Limb (tissue), 2 donors: ENCODE measurements around the gene RIPOR3.
"Not testable (repeated sequence)": the region's sequence is repeated elsewhere in the genome, so short reads cannot be mapped to it uniquely, and the experiment has no call there.

Experiments used
- DNase-seq, 2 donors: peaks; one replicate each; pipeline ENCODE4 v3.0.0-alpha.2; 2016; ENCODE audit errors: extremely low spot score in 2 of 2

RIPOR3 gene

GRCh38 chr20:50635676-50636600, 55.4 kb downstream of the RIPOR3 start:
- peak; percentile 52 to 85 for DNase-seq

DNA sequence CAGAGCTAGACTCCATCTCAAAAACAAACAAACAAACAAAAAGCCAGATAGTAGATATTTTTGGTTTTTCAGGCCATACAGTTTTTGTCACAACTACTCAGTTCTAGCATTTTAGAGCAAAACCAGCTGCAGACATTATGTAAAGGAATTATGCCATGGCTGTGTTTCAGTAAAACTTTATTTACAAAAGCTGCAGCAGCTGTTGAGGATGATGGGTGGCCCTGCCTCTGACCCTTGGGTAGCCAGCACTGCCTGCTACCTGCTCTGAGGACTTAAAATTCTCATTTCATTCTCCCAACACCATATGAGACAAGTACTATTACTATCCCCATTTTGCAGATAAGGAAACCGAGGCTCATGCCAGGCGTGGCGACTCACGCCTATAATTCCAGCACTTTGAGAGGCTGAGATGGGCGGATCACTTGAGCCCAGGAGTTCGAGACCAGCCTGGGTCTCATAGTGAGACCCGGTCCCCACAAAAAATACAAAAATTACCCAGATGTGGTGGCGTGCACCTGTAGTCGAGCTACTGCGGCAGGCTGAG, 56.3 kb downstream of the RIPOR3 start:
- DNase-seq = no peak

GRCh38 chr20:50634191-50634590, 57.2 kb downstream of the RIPOR3 start:
- no peak for DNase-seq

DNA sequence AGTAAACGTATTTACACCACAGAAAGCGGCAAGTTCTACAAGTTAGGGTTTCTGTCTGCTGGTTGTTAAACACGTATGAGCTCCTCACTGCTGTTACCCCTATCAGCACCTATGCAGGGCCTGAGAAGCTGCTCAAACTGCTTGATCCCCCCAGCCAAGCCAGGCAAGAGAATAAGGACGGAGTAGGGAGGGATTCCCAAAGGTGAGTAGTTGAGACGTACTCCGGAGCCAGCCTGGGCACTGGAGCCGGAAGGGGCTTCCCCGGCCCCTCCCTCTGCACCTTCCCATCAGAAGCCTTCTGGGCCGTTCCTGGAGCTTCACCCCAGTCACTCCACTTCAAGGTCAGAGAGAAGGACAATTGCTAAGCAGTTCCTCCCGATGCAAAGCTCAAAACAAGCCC, 58.0 kb downstream of the RIPOR3 start:
- DNase-seq = no peak

DNA sequence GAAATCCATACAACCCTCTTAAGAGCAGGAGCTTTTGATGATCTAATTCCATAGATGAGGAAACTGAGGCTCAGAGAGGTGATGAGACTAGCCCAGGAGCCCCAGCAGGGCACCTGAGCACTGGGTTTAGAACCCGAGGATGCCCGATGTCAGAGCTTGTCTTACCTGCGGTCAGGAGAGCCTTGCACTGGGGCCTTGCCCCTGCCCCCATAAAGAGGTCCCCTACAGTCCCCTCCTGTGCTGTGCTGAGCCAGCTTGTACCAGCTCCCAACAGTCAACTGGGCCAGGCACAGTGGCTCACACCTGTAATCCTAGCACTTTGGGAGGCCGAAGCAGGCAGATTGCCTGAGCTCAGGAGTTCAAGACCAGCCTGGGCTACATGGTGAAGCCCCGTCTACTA, 58.6 kb downstream of the RIPOR3 start:
- no peak for DNase-seq

- DNase-seq = no peak
Measured at GRCh38 chr20:50632236-50632635, 59.1 kb downstream of the RIPOR3 start.

GRCh38 chr20:50630578-50631263, 60.6 kb downstream of the RIPOR3 start:
- DNase-seq = no peak

DNA sequence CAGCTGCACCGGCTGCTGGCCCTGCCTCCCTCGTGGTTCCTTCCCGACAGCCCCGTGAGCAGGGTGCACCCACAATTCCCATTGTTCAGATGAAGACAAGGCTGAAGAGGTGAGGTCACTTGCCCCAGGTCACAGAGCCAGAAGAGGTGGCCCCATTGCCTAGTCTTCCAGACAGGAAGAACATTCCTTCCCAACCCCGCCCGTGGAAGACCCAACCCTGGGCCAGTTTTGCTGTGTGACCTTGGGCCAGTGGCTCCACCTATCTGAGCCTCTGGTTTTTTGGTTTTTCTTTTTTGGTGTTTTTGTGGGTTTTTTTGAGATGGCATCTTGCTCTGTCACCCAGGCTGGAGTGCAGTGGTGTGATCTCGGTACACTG, 61.7 kb downstream of the RIPOR3 start:
- no peak for DNase-seq

- DNase-seq = no peak
Measured at GRCh38 chr20:50628853-50629669, 62.3 kb downstream of the RIPOR3 start.

DNA sequence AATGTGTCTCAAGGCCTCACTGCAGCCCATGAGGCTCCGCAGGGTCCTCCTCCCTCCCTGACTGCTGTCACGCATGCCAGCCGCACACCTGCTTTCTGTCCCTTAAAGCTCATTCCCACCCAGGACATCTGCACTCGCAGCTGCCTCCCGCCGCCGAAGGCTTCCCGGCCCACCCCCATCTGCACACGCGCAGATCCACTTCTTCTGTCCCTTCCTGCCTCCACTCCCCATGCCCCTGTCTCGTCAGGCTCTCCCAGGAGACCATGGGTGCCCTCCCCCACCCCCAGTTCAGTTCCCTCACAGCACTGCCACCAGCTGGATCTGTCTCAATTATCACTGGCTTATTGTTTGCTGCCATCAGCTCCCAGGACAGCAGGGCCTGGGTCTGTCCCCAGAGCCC, 63.0 kb downstream of the RIPOR3 start:
- peak; percentile 41 to 62 for DNase-seq

DNA sequence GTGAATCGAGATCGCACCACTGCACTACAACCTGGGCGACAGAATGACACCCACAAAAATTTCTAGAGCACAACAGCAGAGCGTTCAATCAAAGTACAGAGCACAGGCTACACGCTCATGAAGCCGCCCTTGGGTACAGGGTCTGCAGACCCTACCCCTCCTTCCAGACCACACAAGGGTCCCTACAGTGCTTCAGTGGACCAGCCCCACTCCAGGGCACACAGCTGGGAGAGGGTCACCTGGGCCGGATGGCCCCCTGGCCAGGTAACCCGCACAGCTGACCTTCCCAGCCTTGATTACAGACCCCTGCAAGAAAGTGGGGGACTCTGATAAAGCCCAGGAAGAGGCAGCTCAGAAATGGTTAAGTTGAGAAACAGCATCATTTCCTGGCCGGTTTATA, 63.6 kb downstream of the RIPOR3 start:
- no peak for DNase-seq

GRCh38 chr20:50625986-50626677, 65.2 kb downstream of the RIPOR3 start:
- DNase-seq = no peak

- no peak for DNase-seq
Measured at GRCh38 chr20:50624351-50625016, 66.9 kb downstream of the RIPOR3 start.

DNA sequence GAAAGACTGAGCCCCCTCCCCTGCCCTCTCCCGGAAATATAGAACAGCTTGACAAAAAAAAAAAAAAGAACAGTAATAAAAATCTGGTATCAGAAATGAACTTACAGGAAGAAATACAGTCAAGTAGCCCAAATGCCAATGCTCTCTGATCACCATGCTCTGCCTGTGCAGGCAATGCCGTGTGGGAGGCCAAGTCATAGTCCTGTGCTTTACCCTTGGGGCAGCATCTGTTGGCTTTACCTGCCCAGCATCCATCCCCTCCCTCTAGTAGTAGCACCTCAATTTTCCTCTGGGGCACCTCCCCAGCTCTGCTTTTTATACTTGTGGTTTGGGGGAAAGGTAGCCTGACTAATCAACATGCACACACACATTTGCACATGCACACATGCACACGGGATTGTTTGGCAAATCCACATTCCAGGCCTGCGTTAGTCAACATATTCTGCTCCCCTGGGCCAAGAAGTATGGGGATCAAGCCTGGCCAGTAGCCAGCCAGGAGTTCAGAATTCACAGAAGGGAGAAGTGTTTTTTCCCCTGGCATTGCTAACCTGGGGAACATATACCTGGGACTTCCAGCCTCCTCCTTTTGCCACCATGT, 70.2 kb downstream of the RIPOR3 start:
- DNase-seq = no peak

GRCh38 chr20:50620459-50620858, 70.9 kb downstream of the RIPOR3 start:
- DNase-seq = not testable (repeated sequence)

GRCh38 chr20:50618537-50618936, 72.8 kb downstream of the RIPOR3 start:
- DNase-seq = no peak

DNA sequence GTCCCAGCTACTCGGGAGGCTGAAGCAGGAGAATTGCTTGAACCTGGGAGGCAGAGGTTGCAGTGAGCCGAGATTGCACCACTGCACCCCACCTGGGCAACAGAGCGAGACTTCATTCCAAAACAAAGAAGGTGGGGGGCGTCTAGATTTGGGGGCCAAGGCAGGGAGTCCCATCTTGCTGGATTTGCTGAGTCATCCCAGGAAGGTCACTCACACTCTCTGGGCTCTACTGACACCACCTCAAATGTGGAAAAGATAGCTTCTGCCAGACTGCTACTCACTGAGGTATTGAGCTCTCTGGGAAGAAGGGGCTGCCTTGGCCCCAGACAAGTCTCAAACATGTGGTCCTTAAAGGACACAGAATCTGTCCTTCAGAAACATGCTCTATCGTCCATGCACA, 74.3 kb downstream of the RIPOR3 start:
- no peak for DNase-seq

DNA sequence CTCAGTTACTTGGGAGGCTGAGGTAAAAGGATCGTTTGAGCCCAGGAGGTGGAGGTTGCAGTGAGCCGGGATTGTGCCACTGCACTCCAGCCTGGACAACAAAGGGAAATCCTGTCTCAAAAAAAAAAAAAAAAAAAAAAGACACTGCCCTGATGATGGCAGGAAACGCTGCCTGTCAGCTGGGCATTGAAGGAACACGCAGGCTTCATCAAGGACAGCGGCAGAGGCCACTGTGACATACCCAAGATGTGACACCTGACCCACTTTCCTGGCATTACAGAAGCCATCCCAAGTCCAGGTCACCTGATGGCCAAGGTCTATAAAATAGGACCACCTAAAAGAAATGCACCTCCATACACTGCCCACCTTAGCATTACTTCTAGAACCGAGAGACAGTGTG, 75.9 kb downstream of the RIPOR3 start:
- no peak for DNase-seq

DNA sequence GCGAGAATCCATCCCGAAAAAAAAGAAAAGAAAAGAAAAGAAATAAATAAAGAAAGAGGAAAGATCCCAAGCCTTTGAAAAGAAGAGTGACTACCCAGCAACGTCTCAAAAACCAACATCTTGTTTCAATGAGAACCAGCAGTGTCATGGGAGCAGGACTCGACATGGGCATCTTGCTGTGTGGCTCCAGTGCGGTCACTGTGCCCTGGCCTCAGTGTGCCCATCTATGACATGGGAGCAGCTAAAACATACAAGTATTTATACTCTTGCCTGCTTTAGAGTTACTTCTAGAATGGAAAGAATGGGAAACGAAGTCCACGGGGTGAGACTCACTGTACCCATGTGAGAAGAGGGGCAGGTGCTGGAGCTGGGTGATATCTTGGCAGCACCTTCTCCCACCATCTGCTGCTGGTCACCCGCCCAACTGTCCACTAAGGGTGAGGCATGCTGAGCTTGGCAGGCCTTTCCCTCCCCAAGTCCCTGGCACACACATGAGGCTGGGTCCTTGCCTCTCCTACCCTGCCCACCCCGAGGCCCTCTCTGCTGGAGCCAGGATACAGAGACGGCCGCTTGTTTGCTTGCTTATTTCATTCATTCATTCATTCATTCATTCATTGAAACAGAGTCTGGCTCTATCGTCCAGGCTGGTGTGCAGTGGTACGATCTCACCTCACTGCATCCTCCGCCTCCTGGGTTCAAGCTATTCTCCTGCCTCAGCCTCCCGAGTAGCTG, 77.7 kb downstream of the RIPOR3 start:
- DNase-seq = no peak
